ENCODE data around the gene IRF8.

Gene IRF8

GRCh38 chr16:85955566-85955965, 56.6 kb downstream of the IRF8 start:
- no peaks in the 10 kb centered on the region for H3K4me1 ChIP-seq (ENCODE audit: control insufficient read depth in 1 of 2, insufficient read depth in 2 of 2, low read length in 2 of 2)
- no peak overlapping the region for H3K4me3 ChIP-seq (ENCODE audit: low read depth in 1 of 2, low read length in 2 of 2)
- peaks cover 2% of the 10 kb centered on the region for H3K27me3 ChIP-seq (ENCODE audit: low read depth, low read length)
- H3K36me3 ChIP-seq (ENCODE audit: control insufficient read depth in 1 of 2, insufficient read depth in 2 of 2, low read length in 2 of 2), result no peaks in the 10 kb centered on the region
- H3K9me3 ChIP-seq (ENCODE audit: control insufficient read depth in 1 of 2, low read length in 2 of 2), result no peaks in the 10 kb centered on the region
- H3K27ac ChIP-seq (ENCODE audit: low read length), result no peak overlapping the region

GRCh38 chr16:85956426-85956825, 57.5 kb downstream of the IRF8 start:
- H3K36me3 ChIP-seq (ENCODE audit: control insufficient read depth in 1 of 2, insufficient read depth in 2 of 2, low read length in 2 of 2), result no peaks in the 10 kb centered on the region
- H3K27me3 ChIP-seq (ENCODE audit: low read depth, low read length), result no peaks in the 10 kb centered on the region
- no peaks in the 10 kb centered on the region for H3K4me1 ChIP-seq (ENCODE audit: control insufficient read depth in 1 of 2, insufficient read depth in 2 of 2, low read length in 2 of 2)
- no peaks in the 10 kb centered on the region for H3K9me3 ChIP-seq (ENCODE audit: control insufficient read depth in 1 of 2, low read length in 2 of 2)
- no peak overlapping the region for H3K27ac ChIP-seq (ENCODE audit: low read length)
- H3K4me3 ChIP-seq (ENCODE audit: low read depth in 1 of 2, low read length in 2 of 2), result no peak overlapping the region

- Histone ChIP-seq H3K4me3 (ENCODE audit: low read depth in 1 of 2, low read length in 2 of 2) (no peak overlapping the region), H3K4me1 (ENCODE audit: control insufficient read depth in 1 of 2, insufficient read depth in 2 of 2, low read length in 2 of 2) (peaks cover 0 to 9% of the 10 kb centered on the region in 2 donors), H3K27ac (ENCODE audit: low read length) (no peak overlapping the region), H3K9me3 (ENCODE audit: control insufficient read depth in 1 of 2, low read length in 2 of 2) (no peaks in the 10 kb centered on the region), H3K27me3 (ENCODE audit: low read depth, low read length) (no peaks in the 10 kb centered on the region), H3K36me3 (ENCODE audit: control insufficient read depth in 1 of 2, insufficient read depth in 2 of 2, low read length in 2 of 2) (no peaks in the 10 kb centered on the region)
These were observed 59.8 kb downstream of the IRF8 start for GRCh38 chr16:85958731-85959130.

GRCh38 chr16:85959686-85960085, 60.7 kb downstream of the IRF8 start:
- no peaks in the 10 kb centered on the region for H3K36me3 ChIP-seq (ENCODE audit: control insufficient read depth in 1 of 2, insufficient read depth in 2 of 2, low read length in 2 of 2)
- no peaks in the 10 kb centered on the region for H3K9me3 ChIP-seq (ENCODE audit: control insufficient read depth in 1 of 2, low read length in 2 of 2)
- H3K4me1 ChIP-seq (ENCODE audit: control insufficient read depth in 1 of 2, insufficient read depth in 2 of 2, low read length in 2 of 2), result peaks cover 0 to 18% of the 10 kb centered on the region in 2 donors
- H3K27ac ChIP-seq (ENCODE audit: low read length), result no peak overlapping the region
- no peaks in the 10 kb centered on the region for H3K27me3 ChIP-seq (ENCODE audit: low read depth, low read length)
- H3K4me3 ChIP-seq (ENCODE audit: low read depth in 1 of 2, low read length in 2 of 2), result no peak overlapping the region

GRCh38 chr16:85960486-85961046, 61.6 kb downstream of the IRF8 start:
- Histone ChIP-seq H3K36me3 (ENCODE audit: control insufficient read depth in 1 of 2, insufficient read depth in 2 of 2, low read length in 2 of 2) (no peaks in the 10 kb centered on the region), H3K4me1 (ENCODE audit: control insufficient read depth in 1 of 2, insufficient read depth in 2 of 2, low read length in 2 of 2) (peaks cover 0 to 18% of the 10 kb centered on the region in 2 donors), H3K9me3 (ENCODE audit: control insufficient read depth in 1 of 2, low read length in 2 of 2) (no peaks in the 10 kb centered on the region), H3K4me3 (ENCODE audit: low read depth in 1 of 2, low read length in 2 of 2) (no peak overlapping the region), H3K27ac (ENCODE audit: low read length) (no peak overlapping the region), H3K27me3 (ENCODE audit: low read depth, low read length) (no peaks in the 10 kb centered on the region)

GRCh38 chr16:85961988-85962915, 63.3 kb downstream of the IRF8 start:
- H3K4me3 ChIP-seq (ENCODE audit: low read depth in 1 of 2, low read length in 2 of 2), result no peak overlapping the region
- peaks cover 0 to 18% of the 10 kb centered on the region in 2 donors for H3K4me1 ChIP-seq (ENCODE audit: control insufficient read depth in 1 of 2, insufficient read depth in 2 of 2, low read length in 2 of 2)
- no peaks in the 10 kb centered on the region for H3K9me3 ChIP-seq (ENCODE audit: control insufficient read depth in 1 of 2, low read length in 2 of 2)
- no peaks in the 10 kb centered on the region for H3K36me3 ChIP-seq (ENCODE audit: control insufficient read depth in 1 of 2, insufficient read depth in 2 of 2, low read length in 2 of 2)
- H3K27ac ChIP-seq (ENCODE audit: low read length), result no peak overlapping the region
- no peaks in the 10 kb centered on the region for H3K27me3 ChIP-seq (ENCODE audit: low read depth, low read length)

- H3K4me3 ChIP-seq (ENCODE audit: low read depth in 1 of 2, low read length in 2 of 2), result no peak overlapping the region
- H3K9me3 ChIP-seq (ENCODE audit: control insufficient read depth in 1 of 2, low read length in 2 of 2), result no peaks in the 10 kb centered on the region
- no peak overlapping the region for H3K27ac ChIP-seq (ENCODE audit: low read length)
- H3K4me1 ChIP-seq (ENCODE audit: control insufficient read depth in 1 of 2, insufficient read depth in 2 of 2, low read length in 2 of 2), result peaks cover 0 to 18% of the 10 kb centered on the region in 2 donors
- no peaks in the 10 kb centered on the region for H3K27me3 ChIP-seq (ENCODE audit: low read depth, low read length)
- no peaks in the 10 kb centered on the region for H3K36me3 ChIP-seq (ENCODE audit: control insufficient read depth in 1 of 2, insufficient read depth in 2 of 2, low read length in 2 of 2)
These were observed 64.9 kb downstream of the IRF8 start for GRCh38 chr16:85963753-85964285.

- no peaks in the 10 kb centered on the region for H3K9me3 ChIP-seq (ENCODE audit: control insufficient read depth in 1 of 2, low read length in 2 of 2)
- no peak overlapping the region for H3K27ac ChIP-seq (ENCODE audit: low read length)
- H3K4me1 ChIP-seq (ENCODE audit: control insufficient read depth in 1 of 2, insufficient read depth in 2 of 2, low read length in 2 of 2), result peaks cover 0 to 25% of the 10 kb centered on the region in 2 donors
- H3K27me3 ChIP-seq (ENCODE audit: low read depth, low read length), result no peaks in the 10 kb centered on the region
- H3K4me3 ChIP-seq (ENCODE audit: low read depth in 1 of 2, low read length in 2 of 2), result no peak overlapping the region
- no peaks in the 10 kb centered on the region for H3K36me3 ChIP-seq (ENCODE audit: control insufficient read depth in 1 of 2, insufficient read depth in 2 of 2, low read length in 2 of 2)
These were observed 66.2 kb downstream of the IRF8 start for GRCh38 chr16:85965125-85965524.

GRCh38 chr16:85967111-85967510, 68.1 kb downstream of the IRF8 start:
- H3K27ac ChIP-seq (ENCODE audit: low read length), result no peak overlapping the region
- H3K9me3 ChIP-seq (ENCODE audit: control insufficient read depth in 1 of 2, low read length in 2 of 2), result no peaks in the 10 kb centered on the region
- H3K4me3 ChIP-seq (ENCODE audit: low read depth in 1 of 2, low read length in 2 of 2), result no peak overlapping the region
- no peaks in the 10 kb centered on the region for H3K36me3 ChIP-seq (ENCODE audit: control insufficient read depth in 1 of 2, insufficient read depth in 2 of 2, low read length in 2 of 2)
- peaks cover 0 to 25% of the 10 kb centered on the region in 2 donors for H3K4me1 ChIP-seq (ENCODE audit: control insufficient read depth in 1 of 2, insufficient read depth in 2 of 2, low read length in 2 of 2)
- H3K27me3 ChIP-seq (ENCODE audit: low read depth, low read length), result no peaks in the 10 kb centered on the region

- H3K27ac ChIP-seq (ENCODE audit: low read length), result no peak overlapping the region
- peaks cover 0 to 20% of the 10 kb centered on the region in 2 donors for H3K4me1 ChIP-seq (ENCODE audit: control insufficient read depth in 1 of 2, insufficient read depth in 2 of 2, low read length in 2 of 2)
- no peaks in the 10 kb centered on the region for H3K9me3 ChIP-seq (ENCODE audit: control insufficient read depth in 1 of 2, low read length in 2 of 2)
- H3K4me3 ChIP-seq (ENCODE audit: low read depth in 1 of 2, low read length in 2 of 2), result no peak overlapping the region
- H3K36me3 ChIP-seq (ENCODE audit: control insufficient read depth in 1 of 2, insufficient read depth in 2 of 2, low read length in 2 of 2), result no peaks in the 10 kb centered on the region
- no peaks in the 10 kb centered on the region for H3K27me3 ChIP-seq (ENCODE audit: low read depth, low read length)
These were observed 69.3 kb downstream of the IRF8 start for GRCh38 chr16:85968041-85968920.

GRCh38 chr16:85969159-85969558, 70.2 kb downstream of the IRF8 start:
- H3K27me3 ChIP-seq (ENCODE audit: low read depth, low read length), result no peaks in the 10 kb centered on the region
- H3K27ac ChIP-seq (ENCODE audit: low read length), result no peak overlapping the region
- H3K9me3 ChIP-seq (ENCODE audit: control insufficient read depth in 1 of 2, low read length in 2 of 2), result no peaks in the 10 kb centered on the region
- H3K36me3 ChIP-seq (ENCODE audit: control insufficient read depth in 1 of 2, insufficient read depth in 2 of 2, low read length in 2 of 2), result no peaks in the 10 kb centered on the region
- peaks cover 0 to 11% of the 10 kb centered on the region in 2 donors for H3K4me1 ChIP-seq (ENCODE audit: control insufficient read depth in 1 of 2, insufficient read depth in 2 of 2, low read length in 2 of 2)
- H3K4me3 ChIP-seq (ENCODE audit: low read depth in 1 of 2, low read length in 2 of 2), result no peak overlapping the region
